ENCODE results near the gene C16orf95.

Gene C16orf95

GRCh38 chr16:87339086-87339723, 22.0 kb upstream of the C16orf95 start:
- no peak for DNase-seq
- Histone ChIP-seq H3K27me3 (replicated peaks; ENCODE audit: control insufficient read depth, insufficient read depth, low read length, poor library complexity, severe bottlenecking) (no peaks in the 10 kb centered on the region), H3K36me3 (ENCODE audit: control insufficient read depth, insufficient read depth, low read length) (peaks cover 61% of the 10 kb centered on the region), H3K27ac (ENCODE audit: insufficient read depth, low read length, poor library complexity, severe bottlenecking) (no peak overlapping the region), H3K9me3 (ENCODE audit: control insufficient read depth, low read length) (no peaks in the 10 kb centered on the region), H3K4me3 (ENCODE audit: insufficient read depth, low read depth, low read length, poor library complexity, severe bottlenecking) (no peak overlapping the region), H3K4me1 (ENCODE audit: control insufficient read depth, insufficient read depth, low read length, poor library complexity, severe bottlenecking) (no peaks in the 10 kb centered on the region)

GRCh38 chr16:87338155-87338765, 21.1 kb upstream of the C16orf95 start:
- H3K4me1 ChIP-seq (ENCODE audit: control insufficient read depth, insufficient read depth, low read length, poor library complexity, severe bottlenecking) = no peaks in the 10 kb centered on the region
- H3K27me3 ChIP-seq (replicated peaks; ENCODE audit: control insufficient read depth, insufficient read depth, low read length, poor library complexity, severe bottlenecking) = no peaks in the 10 kb centered on the region
- no peak overlapping the region for H3K4me3 ChIP-seq (ENCODE audit: insufficient read depth, low read depth, low read length, poor library complexity, severe bottlenecking)
- no peak overlapping the region for H3K27ac ChIP-seq (ENCODE audit: insufficient read depth, low read length, poor library complexity, severe bottlenecking)
- peaks cover 62% of the 10 kb centered on the region for H3K36me3 ChIP-seq (ENCODE audit: control insufficient read depth, insufficient read depth, low read length)
- no peak for DNase-seq
- H3K9me3 ChIP-seq (ENCODE audit: control insufficient read depth, low read length) = no peaks in the 10 kb centered on the region

- H3K27ac ChIP-seq (ENCODE audit: insufficient read depth, low read length, poor library complexity, severe bottlenecking) = no peak overlapping the region
- no peak overlapping the region for H3K4me3 ChIP-seq (ENCODE audit: insufficient read depth, low read depth, low read length, poor library complexity, severe bottlenecking)
- H3K36me3 ChIP-seq (ENCODE audit: control insufficient read depth, insufficient read depth, low read length) = peaks cover 62% of the 10 kb centered on the region
- H3K27me3 ChIP-seq (replicated peaks; ENCODE audit: control insufficient read depth, insufficient read depth, low read length, poor library complexity, severe bottlenecking) = no peaks in the 10 kb centered on the region
- H3K4me1 ChIP-seq (ENCODE audit: control insufficient read depth, insufficient read depth, low read length, poor library complexity, severe bottlenecking) = no peaks in the 10 kb centered on the region
- H3K9me3 ChIP-seq (ENCODE audit: control insufficient read depth, low read length) = no peaks in the 10 kb centered on the region
- no peak for DNase-seq
These were observed 20.1 kb upstream of the C16orf95 start for GRCh38 chr16:87337262-87337771.

- H3K4me3 ChIP-seq (ENCODE audit: insufficient read depth, low read depth, low read length, poor library complexity, severe bottlenecking) = no peak overlapping the region
- no peak for DNase-seq
- H3K9me3 ChIP-seq (ENCODE audit: control insufficient read depth, low read length) = no peaks in the 10 kb centered on the region
- no peaks in the 10 kb centered on the region for H3K27me3 ChIP-seq (replicated peaks; ENCODE audit: control insufficient read depth, insufficient read depth, low read length, poor library complexity, severe bottlenecking)
- no peak overlapping the region for H3K27ac ChIP-seq (ENCODE audit: insufficient read depth, low read length, poor library complexity, severe bottlenecking)
- H3K36me3 ChIP-seq (ENCODE audit: control insufficient read depth, insufficient read depth, low read length) = peaks cover 61% of the 10 kb centered on the region
- no peaks in the 10 kb centered on the region for H3K4me1 ChIP-seq (ENCODE audit: control insufficient read depth, insufficient read depth, low read length, poor library complexity, severe bottlenecking)
These were observed 19.4 kb upstream of the C16orf95 start for GRCh38 chr16:87336434-87337240.

GRCh38 chr16:87335625-87336433, 18.6 kb upstream of the C16orf95 start:
- Histone ChIP-seq H3K36me3 (ENCODE audit: control insufficient read depth, insufficient read depth, low read length) (peaks cover 63% of the 10 kb centered on the region), H3K27ac (ENCODE audit: insufficient read depth, low read length, poor library complexity, severe bottlenecking) (no peak overlapping the region), H3K4me1 (ENCODE audit: control insufficient read depth, insufficient read depth, low read length, poor library complexity, severe bottlenecking) (no peaks in the 10 kb centered on the region), H3K9me3 (ENCODE audit: control insufficient read depth, low read length) (no peaks in the 10 kb centered on the region), H3K4me3 (ENCODE audit: insufficient read depth, low read depth, low read length, poor library complexity, severe bottlenecking) (no peak overlapping the region), H3K27me3 (replicated peaks; ENCODE audit: control insufficient read depth, insufficient read depth, low read length, poor library complexity, severe bottlenecking) (no peaks in the 10 kb centered on the region)
- no peak for DNase-seq

- H3K4me1 ChIP-seq (ENCODE audit: control insufficient read depth, insufficient read depth, low read length, poor library complexity, severe bottlenecking) = no peaks in the 10 kb centered on the region
- H3K27ac ChIP-seq (ENCODE audit: insufficient read depth, low read length, poor library complexity, severe bottlenecking) = no peak overlapping the region
- no peak overlapping the region for H3K4me3 ChIP-seq (ENCODE audit: insufficient read depth, low read depth, low read length, poor library complexity, severe bottlenecking)
- H3K9me3 ChIP-seq (ENCODE audit: control insufficient read depth, low read length) = no peaks in the 10 kb centered on the region
- peaks cover 71% of the 10 kb centered on the region for H3K36me3 ChIP-seq (ENCODE audit: control insufficient read depth, insufficient read depth, low read length)
- no peak for DNase-seq
- H3K27me3 ChIP-seq (replicated peaks; ENCODE audit: control insufficient read depth, insufficient read depth, low read length, poor library complexity, severe bottlenecking) = no peaks in the 10 kb centered on the region
These were observed 17.7 kb upstream of the C16orf95 start for GRCh38 chr16:87334651-87335624.

- H3K4me3 ChIP-seq (ENCODE audit: insufficient read depth, low read depth, low read length, poor library complexity, severe bottlenecking) = no peak overlapping the region
- H3K27ac ChIP-seq (ENCODE audit: insufficient read depth, low read length, poor library complexity, severe bottlenecking) = no peak overlapping the region
- H3K9me3 ChIP-seq (ENCODE audit: control insufficient read depth, low read length) = no peaks in the 10 kb centered on the region
- DNase-seq = no peak
- no peaks in the 10 kb centered on the region for H3K27me3 ChIP-seq (replicated peaks; ENCODE audit: control insufficient read depth, insufficient read depth, low read length, poor library complexity, severe bottlenecking)
- no peaks in the 10 kb centered on the region for H3K4me1 ChIP-seq (ENCODE audit: control insufficient read depth, insufficient read depth, low read length, poor library complexity, severe bottlenecking)
- peaks cover 73% of the 10 kb centered on the region for H3K36me3 ChIP-seq (ENCODE audit: control insufficient read depth, insufficient read depth, low read length)
These were observed 16.6 kb upstream of the C16orf95 start for GRCh38 chr16:87333581-87334331.

GRCh38 chr16:87333101-87333500, 15.9 kb upstream of the C16orf95 start:
- H3K9me3 ChIP-seq (ENCODE audit: control insufficient read depth, low read length) = no peaks in the 10 kb centered on the region
- no peaks in the 10 kb centered on the region for H3K4me1 ChIP-seq (ENCODE audit: control insufficient read depth, insufficient read depth, low read length, poor library complexity, severe bottlenecking)
- H3K27ac ChIP-seq (ENCODE audit: insufficient read depth, low read length, poor library complexity, severe bottlenecking) = no peak overlapping the region
- H3K36me3 ChIP-seq (ENCODE audit: control insufficient read depth, insufficient read depth, low read length) = peaks cover 74% of the 10 kb centered on the region
- no peak for DNase-seq
- no peak overlapping the region for H3K4me3 ChIP-seq (ENCODE audit: insufficient read depth, low read depth, low read length, poor library complexity, severe bottlenecking)
- no peaks in the 10 kb centered on the region for H3K27me3 ChIP-seq (replicated peaks; ENCODE audit: control insufficient read depth, insufficient read depth, low read length, poor library complexity, severe bottlenecking)

All from effector memory CD4-positive, alpha-beta T cell (primary cell).